Endometrial microvascular endothelial cells (primary cell): ENCODE measurements around the gene SPATS1. TPM values are rescaled to one million over a fixed set of nuclear protein-coding genes. Genes with fewer than 3 reads are reported as not detected.
"Not testable (repeated sequence)": the region's sequence is repeated elsewhere in the genome, so short reads cannot be mapped to it uniquely, and the experiment has no call there.

Experiments used
- in situ Hi-C: cut with HindIII; loops from 2 replicates; pipeline ENCODE4 v1.10.0; 2017; ENCODE audit warnings: low sequenced_read_pairs, low pct_unique_long_range_greater_than_20kb; ENCODE audit errors: inconsistent ontology term
- total RNA-seq: library from RNA; depleted of rRNA; stranded (reverse); fragments of >200 nt; gene quantifications from one replicate; pipeline ENCODE4 v1.2.3, GENCODE V29; 2015; ENCODE audit errors: inconsistent ontology term

The SPATS1 gene
- total RNA-seq, 1 donor from 2014 or later = not detected

GRCh38 chr6:44309631-44310030 lies 32.8 kb upstream of the SPATS1 start:
- in situ Hi-C loops = no loop called here

GRCh38 chr6:44310241-44310640 lies 32.2 kb upstream of the SPATS1 start:
- in situ Hi-C loops = no loop called here

GRCh38 chr6:44311304-44311703 lies 31.1 kb upstream of the SPATS1 start:
- in situ Hi-C loops = no loop called here

GRCh38 chr6:44311767-44312166 lies 30.7 kb upstream of the SPATS1 start:
- in situ Hi-C loops = no loop called here

- in situ Hi-C loops = no loop called here
Measured at GRCh38 chr6:44312901-44313788, 29.3 kb upstream of the SPATS1 start, which contains the start of gene AARS2. TSS of gene AARS2 (minus strand) at chr6:44313347. CDS start at chr6:44313323, 24 bp downstream.

GRCh38 chr6:44314657-44315056 lies 27.8 kb upstream of the SPATS1 start:
- in situ Hi-C loops = not testable (repeated sequence)

GRCh38 chr6:44315516-44315915 lies 26.9 kb upstream of the SPATS1 start:
- in situ Hi-C loops = no loop called here

GRCh38 chr6:44315951-44316350 lies 26.5 kb upstream of the SPATS1 start:
- in situ Hi-C loops = no loop called here

- in situ Hi-C loops = no loop called here
Measured at GRCh38 chr6:44316481-44316880, 26.0 kb upstream of the SPATS1 start.

GRCh38 chr6:44317136-44317631 lies 25.3 kb upstream of the SPATS1 start:
- in situ Hi-C loops = not testable (repeated sequence)

GRCh38 chr6:44321210-44321609 lies 21.2 kb upstream of the SPATS1 start:
- in situ Hi-C loops = no loop called here

- in situ Hi-C loops = no loop called here
Measured at GRCh38 chr6:44327096-44327495, 15.4 kb upstream of the SPATS1 start.

- in situ Hi-C loops = no loop called here
Measured at GRCh38 chr6:44327760-44328159, 14.7 kb upstream of the SPATS1 start.

GRCh38 chr6:44328203-44328602 lies 14.2 kb upstream of the SPATS1 start:
- in situ Hi-C loops = not testable (repeated sequence)

- in situ Hi-C loops = no loop called here
Measured at GRCh38 chr6:44329858-44330257, 12.6 kb upstream of the SPATS1 start.

- in situ Hi-C loops = no loop called here
Measured at GRCh38 chr6:44332585-44332984, 9.9 kb upstream of the SPATS1 start.

- in situ Hi-C loops = no loop called here
Measured at GRCh38 chr6:44333273-44333919, 9.1 kb upstream of the SPATS1 start.

- in situ Hi-C loops = no loop called here
Measured at GRCh38 chr6:44333942-44334341, 8.5 kb upstream of the SPATS1 start.

- in situ Hi-C loops = no loop called here
Measured at GRCh38 chr6:44335631-44336030, 6.8 kb upstream of the SPATS1 start.
